Measurements from ENCODE around the gene PRSS48.

- TF ChIP-seq, protein P1, sequence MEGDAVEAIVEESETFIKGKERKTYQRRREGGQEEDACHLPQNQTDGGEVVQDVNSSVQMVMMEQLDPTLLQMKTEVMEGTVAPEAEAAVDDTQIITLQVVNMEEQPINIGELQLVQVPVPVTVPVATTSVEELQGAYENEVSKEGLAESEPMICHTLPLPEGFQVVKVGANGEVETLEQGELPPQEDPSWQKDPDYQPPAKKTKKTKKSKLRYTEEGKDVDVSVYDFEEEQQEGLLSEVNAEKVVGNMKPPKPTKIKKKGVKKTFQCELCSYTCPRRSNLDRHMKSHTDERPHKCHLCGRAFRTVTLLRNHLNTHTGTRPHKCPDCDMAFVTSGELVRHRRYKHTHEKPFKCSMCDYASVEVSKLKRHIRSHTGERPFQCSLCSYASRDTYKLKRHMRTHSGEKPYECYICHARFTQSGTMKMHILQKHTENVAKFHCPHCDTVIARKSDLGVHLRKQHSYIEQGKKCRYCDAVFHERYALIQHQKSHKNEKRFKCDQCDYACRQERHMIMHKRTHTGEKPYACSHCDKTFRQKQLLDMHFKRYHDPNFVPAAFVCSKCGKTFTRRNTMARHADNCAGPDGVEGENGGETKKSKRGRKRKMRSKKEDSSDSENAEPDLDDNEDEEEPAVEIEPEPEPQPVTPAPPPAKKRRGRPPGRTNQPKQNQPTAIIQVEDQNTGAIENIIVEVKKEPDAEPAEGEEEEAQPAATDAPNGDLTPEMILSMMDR (conservative IDR thresholded peaks at IDR 0.05) = no peak
- TF ChIP-seq ZFX (IDR thresholded peaks at IDR 0.05) = no peak
Measured at GRCh38 chr4:151257704-151258103, 19.3 kb upstream of the PRSS48 start.
